Activated T-helper 1 cell treated with anti-CD3 and anti-CD28 coated beads, Interleukin-12 subunit alpha, Interleukin-12 subunit beta, Interleukin-2, Interleukin-4 antibody, amounts not matched to agents 30 ng/mL and 10 ng/mL and 1 ng/mL, durations not matched to agents 14 hours and 24 hours and 36 hours (primary cell): ENCODE measurements around the gene BMP8A. TPM values are rescaled to one million over a fixed set of nuclear protein-coding genes. Genes with fewer than 3 reads are reported as not detected.
"Not testable (repeated sequence)": the region's sequence is repeated elsewhere in the genome, so short reads cannot be mapped to it uniquely, and the experiment has no call there.

ENCODE experiments used
- DNase-seq: peaks from one replicate; pipeline ENCODE4 v3.0.0; 2021; ENCODE audit warnings: low spot score
- H3K27ac Mint-ChIP-seq: one replicate; pipeline ENCODE4 v1.8.0; 2021; ENCODE audit warnings: mild to moderate bottlenecking, mixed read lengths
- H3K27me3 Mint-ChIP-seq: one replicate; pipeline ENCODE4 v1.8.0; 2022; ENCODE audit warnings: mild to moderate bottlenecking, moderate library complexity, mixed read lengths; ENCODE audit not compliant: insufficient read depth
- H3K36me3 Mint-ChIP-seq: one replicate; pipeline ENCODE4 v1.8.0; 2021; ENCODE audit warnings: low read depth, mixed read lengths
- H3K4me1 Mint-ChIP-seq: one replicate; pipeline ENCODE4 v1.8.0; 2021; ENCODE audit warnings: low read depth, mixed read lengths
- H3K4me3 Mint-ChIP-seq: one replicate; pipeline ENCODE4 v1.8.0; 2021; ENCODE audit warnings: mild to moderate bottlenecking, moderate library complexity, mixed read lengths
- H3K9me3 Mint-ChIP-seq: one replicate; pipeline ENCODE4 v1.8.0; 2021; ENCODE audit warnings: mixed read lengths
- intact Hi-C: fragments of 100-400 bp; cut with micrococcal nuclease; formaldehyde crosslinking; loops from one replicate; pipeline ENCODE4 v1.15.1; 2024
- total RNA-seq: library from RNA; stranded (reverse); gene quantifications from 2 replicates; pipeline ENCODE4 v1.2.3, GENCODE V29; 2022

Gene BMP8A
- total RNA-seq, 1 donor from 2014 or later, result not detected

GRCh38 chr1:39467108-39467720 lies 24.2 kb upstream of the BMP8A start:
- H3K27me3 Mint-ChIP-seq, H3K9me3 Mint-ChIP-seq, H3K4me1 Mint-ChIP-seq, intact Hi-C loops, H3K4me3 Mint-ChIP-seq, H3K27ac Mint-ChIP-seq, DNase-seq: not testable (repeated sequence)
- H3K36me3 Mint-ChIP-seq, result peaks cover 37% of the 10 kb centered on the region

DNA sequence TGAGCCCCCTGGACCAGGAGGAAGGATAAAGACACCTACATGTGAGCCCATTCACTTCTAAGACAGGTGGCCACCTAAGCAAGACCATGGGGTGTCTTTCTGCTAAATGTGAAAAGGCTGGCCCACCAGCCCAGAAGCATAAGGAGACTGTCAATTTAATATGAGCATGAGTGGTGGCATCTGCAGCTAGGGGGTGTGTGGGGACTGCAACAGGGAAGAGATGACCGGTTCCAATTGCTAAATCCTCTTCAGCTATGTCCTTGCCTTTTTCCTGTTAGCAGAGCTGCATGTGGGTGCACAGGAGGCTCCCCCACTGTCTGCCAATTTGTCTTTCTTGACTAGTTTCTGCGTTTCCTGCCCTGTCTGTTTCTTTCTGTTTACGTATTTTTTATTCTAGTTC lies 22.3 kb upstream of the BMP8A start:
- no peaks in the 10 kb centered on the region for H3K9me3 Mint-ChIP-seq
- intact Hi-C loops, result no loop called here
- no peaks in the 10 kb centered on the region for H3K4me1 Mint-ChIP-seq
- no peaks in the 10 kb centered on the region for H3K27me3 Mint-ChIP-seq
- peaks cover 38% of the 10 kb centered on the region for H3K36me3 Mint-ChIP-seq
- DNase-seq, result no peak
- H3K4me3 Mint-ChIP-seq, result no peak overlapping the region
- no peak overlapping the region for H3K27ac Mint-ChIP-seq

GRCh38 chr1:39470040-39470439 lies 21.4 kb upstream of the BMP8A start:
- no peak for DNase-seq
- no peaks in the 10 kb centered on the region for H3K4me1 Mint-ChIP-seq
- H3K27ac Mint-ChIP-seq, result no peak overlapping the region
- intact Hi-C loops, result no loop called here
- peaks cover 36% of the 10 kb centered on the region for H3K36me3 Mint-ChIP-seq
- no peaks in the 10 kb centered on the region for H3K9me3 Mint-ChIP-seq
- no peaks in the 10 kb centered on the region for H3K27me3 Mint-ChIP-seq
- H3K4me3 Mint-ChIP-seq, result no peak overlapping the region

DNA sequence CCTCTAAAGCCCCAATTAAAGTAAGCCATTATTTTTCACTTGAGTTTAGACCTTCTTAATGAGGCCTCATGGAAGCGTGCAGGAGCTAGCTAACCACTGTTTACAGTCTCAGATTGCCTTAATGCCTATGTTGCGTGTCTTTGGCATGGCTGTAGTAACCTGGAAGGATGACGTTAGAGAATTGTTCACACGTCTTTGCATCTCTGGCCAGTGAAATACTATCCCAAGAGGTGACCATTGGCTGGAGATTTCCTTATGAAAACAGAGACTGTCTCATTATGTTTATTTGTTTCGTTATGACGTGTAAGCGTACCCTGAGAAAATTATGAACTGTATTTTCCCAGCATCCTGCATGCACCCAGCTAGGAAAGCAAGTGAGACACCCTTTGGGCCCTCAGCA lies 18.6 kb upstream of the BMP8A start:
- Mint-ChIP-seq H3K27me3 (no peaks in the 10 kb centered on the region), H3K27ac (no peak overlapping the region), H3K9me3 (no peaks in the 10 kb centered on the region), H3K4me1 (no peaks in the 10 kb centered on the region), H3K4me3 (no peak overlapping the region), H3K36me3 (peaks cover 28% of the 10 kb centered on the region)
- intact Hi-C loops, result no loop called here
- no peak for DNase-seq

DNA sequence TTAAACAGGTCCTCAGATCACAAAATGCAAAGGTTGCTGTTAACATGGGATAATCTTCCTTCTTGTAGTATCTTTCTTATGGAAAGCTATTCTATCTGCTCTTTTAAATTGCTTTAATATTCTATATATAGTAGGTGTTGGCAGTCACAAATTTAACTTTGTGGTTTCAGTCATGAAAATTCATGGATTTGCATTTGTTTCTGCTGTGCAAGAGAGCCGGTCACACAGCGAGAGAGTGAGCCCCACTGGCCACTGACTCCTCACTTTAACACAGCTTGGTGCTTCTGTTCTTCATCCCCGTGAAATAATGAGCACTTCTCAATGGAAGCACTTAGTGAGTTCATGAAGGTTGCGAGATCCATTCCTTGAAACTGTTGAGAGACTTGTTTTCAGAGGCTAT lies 18.1 kb upstream of the BMP8A start:
- no peaks in the 10 kb centered on the region for H3K4me1 Mint-ChIP-seq
- intact Hi-C loops, result no loop called here
- H3K9me3 Mint-ChIP-seq, result no peaks in the 10 kb centered on the region
- no peak overlapping the region for H3K4me3 Mint-ChIP-seq
- H3K36me3 Mint-ChIP-seq, result peaks cover 28% of the 10 kb centered on the region
- DNase-seq, result no peak
- no peak overlapping the region for H3K27ac Mint-ChIP-seq
- no peaks in the 10 kb centered on the region for H3K27me3 Mint-ChIP-seq

- H3K27ac Mint-ChIP-seq, result no peak overlapping the region
- intact Hi-C loops, result no loop called here
These were observed 16.6 kb upstream of the BMP8A start for GRCh38 chr1:39474810-39475209.

GRCh38 chr1:39475551-39475950 lies 15.9 kb upstream of the BMP8A start:
- H3K27me3 Mint-ChIP-seq, H3K4me1 Mint-ChIP-seq, intact Hi-C loops, H3K4me3 Mint-ChIP-seq, H3K9me3 Mint-ChIP-seq, DNase-seq, H3K27ac Mint-ChIP-seq: not testable (repeated sequence)
- H3K36me3 Mint-ChIP-seq, result peaks cover 33% of the 10 kb centered on the region

More at GRCh38 chr1:39474810-39475209, 16.6 kb upstream of the BMP8A start:
- DNase-seq, result no peak
- Mint-ChIP-seq H3K4me3 (no peak overlapping the region), H3K36me3 (peaks cover 29% of the 10 kb centered on the region), H3K4me1 (no peaks in the 10 kb centered on the region), H3K27me3 (no peaks in the 10 kb centered on the region), H3K9me3 (no peaks in the 10 kb centered on the region)

- H3K4me3 Mint-ChIP-seq, result no peak overlapping the region
- no peak overlapping the region for H3K27ac Mint-ChIP-seq
- intact Hi-C loops, result no loop called here
- DNase-seq, result no peak
- no peaks in the 10 kb centered on the region for H3K4me1 Mint-ChIP-seq
- H3K27me3 Mint-ChIP-seq, result no peaks in the 10 kb centered on the region
- no peaks in the 10 kb centered on the region for H3K9me3 Mint-ChIP-seq
- H3K36me3 Mint-ChIP-seq, result peaks cover 29% of the 10 kb centered on the region
These were observed 13.1 kb upstream of the BMP8A start for GRCh38 chr1:39478126-39478915.

DNA sequence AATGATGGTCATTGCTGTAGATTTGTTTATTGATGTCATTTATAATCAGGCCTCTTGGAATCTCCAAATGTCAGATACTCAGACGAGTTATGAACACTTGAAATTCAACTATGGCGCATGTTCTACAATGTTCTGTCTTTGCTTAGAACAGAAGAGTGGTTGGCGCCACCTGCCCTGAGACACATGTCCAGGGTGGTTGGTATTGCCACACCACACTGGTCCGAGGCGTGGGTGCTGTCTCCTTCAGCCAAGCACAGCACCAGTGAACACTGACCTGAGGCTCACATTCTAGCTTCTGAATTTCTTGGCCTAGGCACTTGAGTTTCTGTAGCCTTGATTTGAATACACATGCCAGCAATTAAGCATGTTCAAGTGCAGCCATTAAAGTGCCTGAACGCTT lies 10.1 kb upstream of the BMP8A start:
- Mint-ChIP-seq H3K36me3 (peaks cover 34% of the 10 kb centered on the region), H3K4me1 (no peaks in the 10 kb centered on the region), H3K4me3 (no peak overlapping the region), H3K9me3 (no peaks in the 10 kb centered on the region), H3K27me3 (no peaks in the 10 kb centered on the region), H3K27ac (no peak overlapping the region)
- intact Hi-C loops, result no loop called here
- DNase-seq, result no peak

DNA sequence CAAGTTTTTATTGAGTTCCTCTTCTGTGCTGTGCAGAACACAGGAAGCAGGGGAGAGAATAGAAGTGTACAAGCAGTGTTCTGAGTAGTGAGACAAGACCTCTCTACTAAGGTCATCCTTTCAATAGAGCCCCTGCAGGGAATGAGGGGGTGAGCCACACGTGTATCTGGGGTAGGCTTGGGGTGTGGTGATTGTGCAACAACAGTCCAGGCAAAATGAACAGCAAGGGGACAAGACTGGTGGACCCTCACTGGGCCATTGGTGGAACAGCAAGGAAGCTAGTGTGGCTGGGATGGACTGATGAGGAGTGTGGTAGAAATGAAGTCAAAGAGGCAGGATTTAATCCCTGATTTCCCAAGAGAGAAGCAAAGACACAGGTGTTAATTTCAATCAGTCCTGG lies 8.2 kb upstream of the BMP8A start:
- Mint-ChIP-seq H3K4me3 (no peak overlapping the region), H3K9me3 (no peaks in the 10 kb centered on the region), H3K4me1 (no peaks in the 10 kb centered on the region), H3K27ac (no peak overlapping the region), H3K27me3 (no peaks in the 10 kb centered on the region), H3K36me3 (peaks cover 39% of the 10 kb centered on the region)
- intact Hi-C loops, result no loop called here
- DNase-seq, result no peak

DNA sequence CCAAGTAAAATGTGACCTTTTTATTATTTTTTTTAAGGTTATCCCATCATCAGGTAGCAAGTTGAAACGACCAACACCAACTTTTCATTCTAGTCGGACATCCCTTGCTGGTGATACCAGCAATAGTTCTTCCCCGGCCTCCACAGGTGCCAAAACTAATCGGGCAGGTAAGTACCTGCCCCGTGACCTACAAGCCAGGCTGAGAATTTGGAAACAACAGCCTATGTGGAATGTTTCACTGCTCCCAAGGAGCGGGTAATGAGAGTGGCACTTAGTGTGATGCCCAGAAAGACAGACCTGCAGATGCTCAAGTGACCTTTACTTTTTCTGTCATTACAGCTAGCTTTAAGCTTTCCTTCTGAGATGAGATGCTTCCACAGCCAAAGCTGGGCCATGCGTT lies 6.9 kb upstream of the BMP8A start:
- peaks cover 4% of the 10 kb centered on the region for H3K4me1 Mint-ChIP-seq
- no peak for DNase-seq
- no peaks in the 10 kb centered on the region for H3K9me3 Mint-ChIP-seq
- H3K27ac Mint-ChIP-seq, result no peak overlapping the region
- intact Hi-C loops, result no loop called here
- no peak overlapping the region for H3K4me3 Mint-ChIP-seq
- peaks cover 31% of the 10 kb centered on the region for H3K36me3 Mint-ChIP-seq
- H3K27me3 Mint-ChIP-seq, result peaks cover 2% of the 10 kb centered on the region

GRCh38 chr1:39485046-39485803 lies 6.2 kb upstream of the BMP8A start:
- DNase-seq, result no peak
- peaks cover 24% of the 10 kb centered on the region for H3K36me3 Mint-ChIP-seq
- no peaks in the 10 kb centered on the region for H3K9me3 Mint-ChIP-seq
- H3K27ac Mint-ChIP-seq, result no peak overlapping the region
- peaks cover 5% of the 10 kb centered on the region for H3K4me1 Mint-ChIP-seq
- H3K4me3 Mint-ChIP-seq, result no peak overlapping the region
- peaks cover 6% of the 10 kb centered on the region for H3K27me3 Mint-ChIP-seq
- intact Hi-C loops, result no loop called here

DNA sequence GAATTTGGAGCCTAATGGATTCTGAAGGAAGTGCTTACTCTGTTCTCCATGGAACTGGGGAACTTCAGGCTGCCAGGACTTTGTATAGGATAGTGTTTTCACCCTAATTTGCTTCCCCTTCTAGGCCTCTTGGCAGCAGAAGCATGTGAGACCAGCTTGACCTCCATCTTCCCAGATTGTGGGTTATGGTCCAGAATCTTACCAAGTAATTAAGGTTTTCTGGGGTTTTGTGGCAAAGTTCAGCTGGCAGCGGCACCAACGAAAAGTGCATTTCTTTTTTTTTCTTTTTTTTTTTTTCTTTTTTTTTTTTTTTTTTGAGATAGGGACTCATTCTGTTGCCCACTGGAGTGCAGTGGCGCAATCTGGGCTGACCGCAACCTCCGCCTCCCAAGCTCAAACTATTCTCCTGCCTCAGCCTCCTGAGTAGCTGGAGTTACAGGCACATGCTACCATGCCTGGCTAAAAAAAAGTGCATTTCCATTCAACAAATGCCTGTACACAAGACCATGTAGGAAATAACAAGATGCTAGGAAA lies 3.4 kb upstream of the BMP8A start:
- peaks cover 19% of the 10 kb centered on the region for H3K27me3 Mint-ChIP-seq
- H3K4me3 Mint-ChIP-seq, result no peak overlapping the region
- no peaks in the 10 kb centered on the region for H3K9me3 Mint-ChIP-seq
- peaks cover 17% of the 10 kb centered on the region for H3K36me3 Mint-ChIP-seq
- H3K27ac Mint-ChIP-seq, result no peak overlapping the region
- no peak for DNase-seq
- intact Hi-C loops, result no loop called here
- H3K4me1 Mint-ChIP-seq, result peaks cover 11% of the 10 kb centered on the region
